IMR-90 (cell line): ENCODE data around the gene IL17B. TPM values are rescaled to one million over a fixed set of nuclear protein-coding genes. Genes with fewer than 3 reads are reported as not detected.

Experiments
- ATAC-seq: fragments of 200-7000 bp; cut with Tn5 transposase; 2 replicates; pipeline ENCODE4 v1.9.1; 2020; ENCODE audit warnings: low read depth, mild to moderate bottlenecking, moderate library complexity
- BruUV-seq: library from RNA; stranded (reverse); fragments of 400-500 nt; replicated peaks from 2 replicates; lab custom pipeline; 2021; lab: Mats Ljungman, UMichigan
- CTCF ChIA-PET: fragments of 300-600 bp; formaldehyde crosslinking; extraction: SDS; loops from one replicate; lab custom pipeline; 2021; ENCODE audit warnings: antibody characterized with exemption; lab: Yijun Ruan, JAX
- POLR2A ChIA-PET: fragments of 300-600 bp; sonication (Branson Sonifier 250); formaldehyde crosslinking; loops from one replicate; lab custom pipeline; 2022; ENCODE audit warnings: antibody characterized with exemption; ENCODE audit not compliant: unreplicated experiment; lab: Charles Lee
- DNase-seq: peaks from one replicate; pipeline ENCODE4 v3.0.0; 2013
- H2AFZ ChIP-seq: replicated peaks from 2 replicates; pipeline ENCODE3; 2013; ENCODE audit warnings: low read length, mild to moderate bottlenecking; ENCODE audit not compliant: poor library complexity
- H2AK5ac ChIP-seq: 2 replicates; pipeline ENCODE4 v1.6.1; 2013; ENCODE audit warnings: low read depth, low read length, inconsistent platforms
- H2AK9ac ChIP-seq: replicated peaks from 2 replicates; pipeline ENCODE3; 2013; ENCODE audit warnings: mild to moderate bottlenecking, low read depth, low read length, moderate library complexity; ENCODE audit not compliant: poor library complexity
- H2BK120ac ChIP-seq: 2 replicates; pipeline ENCODE4 v1.6.1; 2013; ENCODE audit warnings: low read depth, low read length, inconsistent platforms
- H2BK15ac ChIP-seq: 3 replicates; pipeline ENCODE4 v1.6.1; 2013; ENCODE audit warnings: low read depth, low read length, inconsistent platforms
- H2BK20ac ChIP-seq: 2 replicates; pipeline ENCODE4 v1.6.1; 2013; ENCODE audit warnings: low read depth, mild to moderate bottlenecking, inconsistent platforms, low read length, moderate library complexity
- H2BK5ac ChIP-seq: 2 replicates; pipeline ENCODE4 v1.6.1; 2013; ENCODE audit warnings: mild to moderate bottlenecking, low read depth, low read length, inconsistent platforms; ENCODE audit not compliant: poor library complexity, severe bottlenecking
- H3K14ac ChIP-seq: replicated peaks from 2 replicates; pipeline ENCODE4 v1.6.1; 2013; ENCODE audit warnings: low read depth, low read length, inconsistent platforms
- H3K18ac ChIP-seq: 2 replicates; pipeline ENCODE4 v1.6.1; 2013; ENCODE audit warnings: low read depth, low read length, control low read depth
- H3K23ac ChIP-seq: 2 replicates; pipeline ENCODE4 v1.6.1; 2013; ENCODE audit warnings: low read depth, low read length, inconsistent platforms
- H3K27ac ChIP-seq: 2 replicates; pipeline ENCODE4 v1.5.1; 2013; ENCODE audit warnings: mild to moderate bottlenecking, control low read depth, low read length; ENCODE audit not compliant: insufficient read depth
- H3K27me3 ChIP-seq: 2 replicates; pipeline ENCODE4 v1.6.1; 2013; ENCODE audit warnings: low read length; ENCODE audit not compliant: control insufficient read depth, insufficient read depth
- H3K36me3 ChIP-seq: 2 replicates; pipeline ENCODE4 v1.6.1; 2013; ENCODE audit warnings: low read length, mixed read lengths; ENCODE audit not compliant: control insufficient read depth, insufficient read depth
- H3K4ac ChIP-seq: 2 replicates; pipeline ENCODE4 v1.6.1; 2013; ENCODE audit warnings: low read depth, low read length, inconsistent platforms
- H3K4me1 ChIP-seq: 2 replicates; pipeline ENCODE4 v1.6.1; 2013; ENCODE audit warnings: low read length, mixed read lengths; ENCODE audit not compliant: control insufficient read depth, insufficient read depth
- H3K4me2 ChIP-seq: 2 replicates; pipeline ENCODE4 v1.6.1; 2013; ENCODE audit warnings: low read depth, mild to moderate bottlenecking, control low read depth, low read length, moderate library complexity
- H3K4me3 ChIP-seq: 2 replicates; pipeline ENCODE4 v1.5.1; 2013; ENCODE audit warnings: low read depth, mild to moderate bottlenecking, control low read depth, low read length, moderate library complexity; ENCODE audit not compliant: insufficient read depth
- H3K56ac ChIP-seq: 2 replicates; pipeline ENCODE4 v1.6.1; 2013; ENCODE audit warnings: low read length, inconsistent platforms; ENCODE audit not compliant: insufficient read depth; ENCODE audit errors: extremely low read depth
- H3K79me1 ChIP-seq, 2 experiments: 2 replicates each; pipeline ENCODE4 v1.6.1; 2013; ENCODE audit warnings: low read length in 2 of 2, inconsistent platforms in 1 of 2, low read depth in 1 of 2
- H3K9ac ChIP-seq: 2 replicates; pipeline ENCODE4 v1.6.1; 2013; ENCODE audit warnings: low read depth, low read length, control low read depth
- H3K9me1 ChIP-seq: 2 replicates; pipeline ENCODE4 v1.6.1; 2013; ENCODE audit warnings: low read length, inconsistent platforms; ENCODE audit not compliant: insufficient read depth
- H3K9me3 ChIP-seq: 2 replicates; pipeline ENCODE4 v1.6.1; 2013; ENCODE audit warnings: low read length; ENCODE audit not compliant: control insufficient read depth, insufficient read depth
- H4K20me1 ChIP-seq: 2 replicates; pipeline ENCODE4 v1.6.1; 2013; ENCODE audit warnings: low read length, inconsistent platforms; ENCODE audit not compliant: insufficient read depth
- H4K5ac ChIP-seq: 2 replicates; pipeline ENCODE4 v1.6.1; 2013; ENCODE audit warnings: mild to moderate bottlenecking, low read depth, low read length, control low read depth
- H4K8ac ChIP-seq, 2 experiments: 2 replicates each; pipeline ENCODE4 v1.6.1; 2013; ENCODE audit warnings: low read depth in 2 of 2, low read length in 2 of 2, control low read depth in 1 of 2, inconsistent platforms in 1 of 2
- H4K91ac ChIP-seq: 2 replicates; pipeline ENCODE4 v1.6.1; 2013; ENCODE audit warnings: low read depth, low read length, inconsistent platforms; ENCODE audit not compliant: insufficient read depth
- CEBPB ChIP-seq: IDR thresholded peaks from 2 replicates; pipeline ENCODE4 v1.6.1; 2012; ENCODE audit warnings: low read depth, low read length, improper control_type of control experiment
- CHD1 ChIP-seq: IDR thresholded peaks from 2 replicates; pipeline ENCODE4 v1.6.1; 2012; ENCODE audit warnings: low read depth, low read length, improper control_type of control experiment
- MAFK ChIP-seq: IDR thresholded peaks from 2 replicates; pipeline ENCODE4 v1.6.1; 2012; ENCODE audit warnings: low read depth, low read length, improper control_type of control experiment
- MAZ ChIP-seq: IDR thresholded peaks from 2 replicates; pipeline ENCODE4 v1.6.1; 2012; ENCODE audit warnings: low read depth, mild to moderate bottlenecking, low read length, improper control_type of control experiment, moderate library complexity, borderline replicate concordance
- MXI1 ChIP-seq: IDR thresholded peaks from 2 replicates; pipeline ENCODE4 v1.6.1; 2012; ENCODE audit warnings: low read depth, mild to moderate bottlenecking, low read length, moderate library complexity, borderline replicate concordance
- NFE2L2 ChIP-seq: fragments of 150-350 bp; IDR thresholded peaks from 2 replicates; pipeline ENCODE4 v1.6.1; 2016; ENCODE audit warnings: low read depth, mild to moderate bottlenecking, low read length
- POLR2A ChIP-seq: IDR thresholded peaks from 2 replicates; pipeline ENCODE4 v1.6.1; 2012; ENCODE audit warnings: mild to moderate bottlenecking, low read depth, low read length
- RAD21 ChIP-seq: IDR thresholded peaks from 2 replicates; pipeline ENCODE4 v1.6.1; 2012; ENCODE audit warnings: low read length, improper control_type of control experiment
- RCOR1 ChIP-seq: IDR thresholded peaks from 2 replicates; pipeline ENCODE4 v1.6.1; 2012; ENCODE audit warnings: mild to moderate bottlenecking, low read length, improper control_type of control experiment; ENCODE audit not compliant: insufficient replicate concordance
- RFX5 ChIP-seq: IDR thresholded peaks from 2 replicates; pipeline ENCODE4 v1.8.0; 2012; ENCODE audit warnings: low read depth, mild to moderate bottlenecking, low read length, moderate library complexity
- SMC3 ChIP-seq: fragments of 150-350 bp; IDR thresholded peaks from 2 replicates; pipeline ENCODE4 v1.6.1; 2016; ENCODE audit warnings: low read depth, mild to moderate bottlenecking, antibody characterized with exemption, low read length, moderate library complexity
- WGBS, 2 experiments: methylation state at CpG; one replicate each; pipeline versions ENCODE4 v1.1.5 to v1.1.7; 2013; ENCODE audit warnings: missing lambda C conversion rate in 2 of 2; ENCODE audit not compliant: insufficient read length in 1 of 2; ENCODE audit errors: extremely low coverage in 2 of 2; 5-methylcytosine and 5-hydroxymethylcytosine counted together
- dilution Hi-C: fragments of 300-500 bp; cut with HindIII; formaldehyde crosslinking; loops from one replicate; pipeline ENCODE4 v1.14.3; 2018; ENCODE audit warnings: low sequenced_read_pairs; ENCODE audit not compliant: unreplicated experiment
- in situ Hi-C: fragments of 300-500 bp; cut with MboI; formaldehyde crosslinking; loops from 3 replicates; pipeline ENCODE4 v1.14.3; 2019; ENCODE audit warnings: low sequenced_read_pairs, inconsistent platforms, mixed read lengths
- intact Hi-C: fragments of 100-400 bp; cut with micrococcal nuclease; formaldehyde crosslinking; loops from 2 replicates; pipeline ENCODE4 v1.10.0; 2022
- polyA plus RNA-seq, 3 experiments: library from polyadenylated mRNA; depleted of rRNA; stranded (reverse); fragments of >200 nt; gene quantifications; 2 replicates each; pipeline ENCODE4 v1.2.3, GENCODE V29; 2012; ENCODE audit warnings: low replicate concordance in 1 of 3
- total RNA-seq: library from RNA; depleted of rRNA; stranded (reverse); fragments of >200 nt; gene quantifications from 2 replicates; pipeline ENCODE4 v1.2.3, GENCODE V29; 2012

The IL17B gene
- total and polyA plus RNA-seq, 2 of the 4 experiments (the other 2 are of a cell fraction), result 0.31 TPM; not detected in 1

DNA sequence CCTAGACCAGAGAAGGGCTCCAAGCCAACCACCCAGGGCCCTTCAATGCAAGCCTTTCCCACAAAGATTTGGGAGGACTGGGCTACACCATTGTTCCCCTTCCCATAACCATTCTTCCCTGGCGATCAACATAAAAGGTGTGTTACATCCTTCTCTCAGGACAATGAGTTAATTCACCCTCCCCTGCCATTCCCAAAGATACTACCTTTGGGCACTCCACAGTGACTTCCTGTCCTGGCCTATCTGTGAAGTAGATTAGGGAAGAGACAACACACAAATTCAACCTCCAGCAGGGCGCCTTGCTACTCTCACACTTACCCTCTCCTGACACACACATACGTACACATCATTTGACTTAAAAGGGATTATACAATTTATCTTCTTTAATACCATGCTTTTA, 23.2 kb upstream of the IL17B start:
- Histone ChIP-seq H2BK20ac (no peak overlapping the region), H3K4me2 (no peak overlapping the region), H4K5ac (no peak overlapping the region), H3K27ac (no peak overlapping the region), H3K36me3 (no peaks in the 10 kb centered on the region), H2AK9ac (no peak overlapping the region), H3K27me3 (no peaks in the 10 kb centered on the region), H3K4ac (0 out of 2 replicates have a peak overlapping the region, but pooled peaks have one; percentile 19), H4K20me1 (peaks cover 10% of the 10 kb centered on the region), H3K9ac (no peak overlapping the region), H3K18ac (no peak overlapping the region), H3K14ac (no peak overlapping the region), H4K91ac (peak overlapping the region; percentile 11), H3K79me1 (peaks cover 7 to 28% of the 10 kb centered on the region in 2 experiments; a peak in 3 of 4 replicates), H3K9me1 (peaks cover 12% of the 10 kb centered on the region), H2AK5ac (peak overlapping the region; percentile 57; the same call in 1 of the 2 replicates), H2AFZ (no peak overlapping the region), H3K9me3 (no peaks in the 10 kb centered on the region), H2BK15ac (peak overlapping the region; percentile 64; the same call in 1 of the 3 replicates), H4K8ac (no peak overlapping the region), H2BK120ac (peak overlapping the region; percentile 10; the same call in 1 of the 2 replicates), H2BK5ac (no peak overlapping the region), H3K4me3 (no peak overlapping the region), H3K23ac (no peak overlapping the region), H3K4me1 (peaks cover 26% of the 10 kb centered on the region), H3K56ac (no peak overlapping the region)
- in situ Hi-C loops, result no loop called here
- WGBS, 2 experiments, result no CpG with 5 or more reads among the region's 3 CpGs
- dilution Hi-C loops, result no loop called here
- TF ChIP-seq NFE2L2 (no peak), MAFK (no peak), CHD1 (no peak), SMC3 (no peak), MAZ (no peak), POLR2A (no peak), RFX5 (no peak), RAD21 (no peak), CEBPB (no peak), RCOR1 (no peak), MXI1 (no peak)
- intact Hi-C loops, result no loop called here
- BruUV-seq, result no TSS peak
- no peak for DNase-seq
- ATAC-seq, result no peak
- CTCF ChIA-PET, result no interaction called here
- POLR2A ChIA-PET, result no interaction called here
